GM12892 (cell line): ENCODE data around the gene CATSPERE.
"Not testable (repeated sequence)": the region's sequence is repeated elsewhere in the genome, so short reads cannot be mapped to it uniquely, and the experiment has no call there.

Source experiments
- DNase-seq: peaks from one replicate; pipeline ENCODE4 v3.0.0; 2011; ENCODE audit not compliant: insufficient read length
- FAIRE-seq: peaks from 2 replicates; lab custom pipeline; 2011; peaks lifted over from hg19 to GRCh38; lab: Jason Lieb, UNC
- POLR2A ChIP-seq: IDR thresholded peaks from 2 replicates; pipeline ENCODE4 v1.6.1; 2011; ENCODE audit warnings: low read depth, low read length, control low read depth
- POLR2AphosphoS5 ChIP-seq: IDR thresholded peaks from 2 replicates; pipeline ENCODE4 v1.6.1; 2011; ENCODE audit warnings: low read depth, low read length, control low read depth
- TAF1 ChIP-seq: IDR thresholded peaks from 2 replicates; pipeline ENCODE4 v1.6.1; 2011; ENCODE audit warnings: low read depth, mild to moderate bottlenecking, control low read depth, low read length, borderline replicate concordance

Gene CATSPERE

GRCh38 chr1:244450597-244451538 is 10.2 kb upstream of the CATSPERE start:
- no peak for TF ChIP-seq POLR2AphosphoS5
- TF ChIP-seq POLR2A = no peak
- TF ChIP-seq TAF1 = no peak
- FAIRE-seq (peak; percentile 77), DNase-seq (peak; percentile 19)

- peak; percentile 5 for FAIRE-seq
- TF ChIP-seq POLR2AphosphoS5 = peak; percentile 77
- TF ChIP-seq TAF1 = peak; percentile 75; the same call in 1 of the 2 replicates
- peak; percentile 87 for TF ChIP-seq POLR2A
Measured at GRCh38 chr1:244451539-244451950, 9.5 kb upstream of the CATSPERE start, which contains the start of gene ADSS2. ADSS2 (minus strand) TSS chr1:244451909; CDS start chr1:244451817, 92 bp downstream.

GRCh38 chr1:244451951-244452795 is 8.9 kb upstream of the CATSPERE start:
- no peak for TF ChIP-seq POLR2A
- peak; percentile 98 for FAIRE-seq
- DNase-seq = peak; percentile 85

More at GRCh38 chr1:244451539-244451950, 9.5 kb upstream of the CATSPERE start, which contains the start of gene ADSS2:
- no peak for DNase-seq

GRCh38 chr1:244454412-244454811 is 6.7 kb upstream of the CATSPERE start:
- TF ChIP-seq POLR2A (no peak), POLR2AphosphoS5 (no peak), TAF1 (no peak)
- no peak for DNase-seq
- no peak for FAIRE-seq

- TF ChIP-seq POLR2A (no peak), POLR2AphosphoS5 (no peak), TAF1 (no peak)
- no peak for FAIRE-seq
- no peak for DNase-seq
Measured at GRCh38 chr1:244456586-244456985, 4.5 kb upstream of the CATSPERE start.

- FAIRE-seq (no peak), DNase-seq (no peak)
- TF ChIP-seq POLR2A (no peak), POLR2AphosphoS5 (no peak), TAF1 (no peak)
Measured at GRCh38 chr1:244458781-244459180, 2.3 kb upstream of the CATSPERE start.

- FAIRE-seq = no peak
Measured at GRCh38 chr1:244460197-244460596, 876 bp upstream of the CATSPERE start.

GRCh38 chr1:244466724-244467123 is 5.7 kb downstream of the CATSPERE start:
- DNase-seq (no peak), FAIRE-seq (no peak)
- TF ChIP-seq POLR2A (no peak), TAF1 (no peak), POLR2AphosphoS5 (no peak)

More at GRCh38 chr1:244460197-244460596, 876 bp upstream of the CATSPERE start:
- no peak for DNase-seq
- TF ChIP-seq POLR2AphosphoS5 (no peak), POLR2A (no peak), TAF1 (no peak)

GRCh38 chr1:244473059-244473605 is 12.1 kb downstream of the CATSPERE start:
- TF ChIP-seq POLR2AphosphoS5 = no peak
- TF ChIP-seq POLR2A = no peak
- TF ChIP-seq TAF1 = no peak
- FAIRE-seq = no peak
- no peak for DNase-seq

- FAIRE-seq, DNase-seq: not testable (repeated sequence)
Measured at GRCh38 chr1:244484971-244485370, 23.9 kb downstream of the CATSPERE start.

GRCh38 chr1:244494653-244495052 is 33.6 kb downstream of the CATSPERE start:
- FAIRE-seq (no peak), DNase-seq (no peak)
- no peak for TF ChIP-seq POLR2A
- TF ChIP-seq POLR2AphosphoS5 = no peak
- no peak for TF ChIP-seq TAF1
